Activated naive CD4-positive, alpha-beta T cell treated with anti-CD3 and anti-CD28 coated beads, Interleukin-2, amount 50 U/mL, for 16 hours (primary cell): ENCODE measurements around the gene WDR36.

Experiments
- DNase-seq: peaks from one replicate; pipeline ENCODE4 v3.0.0-alpha.2; 2020

Gene WDR36

GRCh38 chr5:111106320-111106948 is 14.3 kb downstream of the WDR36 start:
- no peak for DNase-seq

- DNase-seq: no peak
Observed at GRCh38 chr5:111107371-111107770, 15.2 kb downstream of the WDR36 start.

GRCh38 chr5:111111956-111112355 is 19.8 kb downstream of the WDR36 start:
- DNase-seq: no peak

- DNase-seq: no peak
Observed at GRCh38 chr5:111113678-111114077, 21.5 kb downstream of the WDR36 start.

GRCh38 chr5:111115229-111115628 is 23.1 kb downstream of the WDR36 start:
- DNase-seq: no peak

GRCh38 chr5:111116550-111116949 is 24.4 kb downstream of the WDR36 start:
- no peak for DNase-seq

GRCh38 chr5:111117136-111117535 is 25.0 kb downstream of the WDR36 start:
- DNase-seq: no peak

- DNase-seq: no peak
Observed at GRCh38 chr5:111119221-111119620, 27.1 kb downstream of the WDR36 start.

GRCh38 chr5:111119856-111120255 is 27.7 kb downstream of the WDR36 start:
- no peak for DNase-seq

- DNase-seq: no peak
Observed at GRCh38 chr5:111120911-111121310, 28.8 kb downstream of the WDR36 start.

GRCh38 chr5:111121926-111122325 is 29.8 kb downstream of the WDR36 start:
- DNase-seq: no peak

- DNase-seq: no peak
Observed at GRCh38 chr5:111122398-111122797, 30.2 kb downstream of the WDR36 start.

GRCh38 chr5:111124793-111125192 is 32.6 kb downstream of the WDR36 start:
- DNase-seq: no peak

GRCh38 chr5:111126896-111127295 is 34.7 kb downstream of the WDR36 start:
- DNase-seq: no peak

- DNase-seq: no peak
Observed at GRCh38 chr5:111127453-111128195, 35.5 kb downstream of the WDR36 start.

- DNase-seq: no peak
Observed at GRCh38 chr5:111129938-111130337, 37.8 kb downstream of the WDR36 start.

- no peak for DNase-seq
Observed at GRCh38 chr5:111131356-111131755, 39.2 kb downstream of the WDR36 start.

- DNase-seq: no peak
Observed at GRCh38 chr5:111132076-111132475, 39.9 kb downstream of the WDR36 start.

GRCh38 chr5:111132731-111133435 is 40.7 kb downstream of the WDR36 start:
- no peak for DNase-seq

- DNase-seq: no peak
Observed at GRCh38 chr5:111133436-111133751, 41.2 kb downstream of the WDR36 start.

GRCh38 chr5:111134087-111134486 is 41.9 kb downstream of the WDR36 start:
- DNase-seq: no peak

GRCh38 chr5:111134864-111135263 is 42.7 kb downstream of the WDR36 start:
- DNase-seq: no peak

- no peak for DNase-seq
Observed at GRCh38 chr5:111135363-111135762, 43.2 kb downstream of the WDR36 start.

- no peak for DNase-seq
Observed at GRCh38 chr5:111135946-111136345, 43.8 kb downstream of the WDR36 start.
